HFF-Myc (cell line): ENCODE data around the gene STAM2.

Source experiments
- DNase-seq: peaks from one replicate; pipeline ENCODE4 v3.0.0-alpha.2; 2011; ENCODE audit warnings: low read depth; ENCODE audit errors: extremely low read depth
- H3K4me3 ChIP-seq: replicated peaks from 2 replicates; pipeline ENCODE4 v1.5.1; 2011; ENCODE audit warnings: low read depth, mild to moderate bottlenecking, control low read depth, low read length
- CTCF ChIP-seq: IDR thresholded peaks from 2 replicates; pipeline ENCODE4 v1.5.1; 2012; ENCODE audit warnings: mild to moderate bottlenecking, low read depth, low read length, control low read depth; ENCODE audit errors: missing control alignments

STAM2 gene

GRCh38 chr2:152100961-152101360, 74.6 kb downstream of the STAM2 start:
- TF ChIP-seq CTCF = no peak
- DNase-seq = no peak
- no peak overlapping the region for H3K4me3 ChIP-seq

- TF ChIP-seq CTCF = no peak
- H3K4me3 ChIP-seq = peak overlapping the region; percentile 41
- DNase-seq = no peak
Observed at GRCh38 chr2:152099367-152100050, 76.1 kb downstream of the STAM2 start.

- no peak for DNase-seq
- peak within 1 kb of the TSS; percentile 41 for H3K4me3 ChIP-seq
- no peak for TF ChIP-seq CTCF
Observed at GRCh38 chr2:152098496-152099366, 76.8 kb downstream of the STAM2 start, which contains the start of gene CACNB4. Gene CACNB4, minus strand, starts transcription at chr2:152099044.

- H3K4me3 ChIP-seq = peak overlapping the region; percentile 41
- DNase-seq = no peak
- no peak for TF ChIP-seq CTCF
Observed at GRCh38 chr2:152097801-152098495, 77.6 kb downstream of the STAM2 start.

GRCh38 chr2:152097290-152097800, 78.2 kb downstream of the STAM2 start:
- DNase-seq = peak; percentile 5
- H3K4me3 ChIP-seq = peak overlapping the region; percentile 41
- no peak for TF ChIP-seq CTCF

DNA sequence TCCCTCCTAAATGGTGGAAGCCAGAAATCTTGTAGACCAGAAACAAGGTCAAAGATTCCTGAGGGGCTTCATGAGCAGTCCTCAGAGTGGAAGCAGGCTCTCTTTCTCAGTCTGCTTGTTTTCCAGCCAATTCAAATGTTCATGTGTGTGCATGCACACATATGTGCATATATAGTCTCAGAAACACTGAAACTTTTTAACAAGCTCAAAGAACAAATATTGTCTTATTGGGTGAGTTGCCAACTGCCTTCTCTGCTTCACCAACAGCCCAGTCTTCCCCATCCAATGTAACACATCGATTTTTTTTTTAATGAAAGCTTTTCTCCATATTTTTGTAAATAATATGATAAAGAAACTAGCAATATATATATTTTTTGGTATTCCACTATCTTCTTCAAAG, 80.4 kb downstream of the STAM2 start:
- TF ChIP-seq CTCF = no peak
- no peak for DNase-seq
- no peak overlapping the region for H3K4me3 ChIP-seq
